Stomach (tissue), 9 donors: ENCODE measurements around the gene FLNC. TPM values are rescaled to one million over a fixed set of nuclear protein-coding genes. Genes with fewer than 3 reads are reported as not detected.
A peak's percentile ranks its signal among the peaks of the same experiment; 100 is the strongest.

Source experiments
- DNase-seq, 2 donors: peaks; one replicate each; pipeline versions ENCODE4 v3.0.0 to v3.0.0-alpha.2; 2013 to 2019
- H3K27ac ChIP-seq, 5 donors: fragments of 200-600 bp in 4 of 5; sonication (generic) in 4 of 5; one replicate each; pipeline ENCODE4 v1.5.1; 2013 to 2019; ENCODE audit warnings: mild to moderate bottlenecking in 1 of 5, moderate library complexity in 1 of 5
- H3K27me3 ChIP-seq, 3 donors: fragments of 200-600 bp; sonication (generic); one replicate each; pipeline ENCODE4 v1.5.1; 2017 to 2019; ENCODE audit warnings: mixed run types in 1 of 3
- H3K36me3 ChIP-seq, 4 donors: fragments of 200-600 bp; sonication (generic); 1 replicate in 3 of 4; 2 replicates in 1 of 4; pipeline ENCODE4 v1.5.1; 2016 to 2019
- H3K4me1 ChIP-seq, 4 donors: fragments of 200-600 bp; sonication (generic); one replicate each; pipeline ENCODE4 v1.5.1; 2016 to 2019
- H3K4me3 ChIP-seq, 4 donors: fragments of 200-600 bp; sonication (generic) in 3 of 4; one replicate each; pipeline ENCODE4 v1.5.1; 2016 to 2019; ENCODE audit warnings: mild to moderate bottlenecking in 1 of 4
- H3K9me3 ChIP-seq, 4 donors: fragments of 200-600 bp; sonication (generic); one replicate each; pipeline ENCODE4 v1.5.1; 2016 to 2019
- EP300 ChIP-seq: sonication (generic); formaldehyde crosslinking; IDR thresholded peaks from one replicate; pipeline ENCODE4 v1.6.1; 2017; ENCODE audit warnings: antibody characterized with exemption
- POLR2A ChIP-seq, 4 donors: fragments of 450-650 bp; IDR thresholded peaks; one replicate each; pipeline ENCODE4 v1.6.1; 2016; ENCODE audit warnings: antibody characterized with exemption in 4 of 4, control low read depth in 2 of 4, mild to moderate bottlenecking in 1 of 4, moderate library complexity in 1 of 4
- POLR2AphosphoS5 ChIP-seq, 3 donors: sonication (generic); formaldehyde crosslinking; IDR thresholded peaks; one replicate each; pipeline ENCODE4 v1.6.1; 2016; ENCODE audit warnings: antibody characterized with exemption in 3 of 3
- WGBS, 5 donors: extraction: QIAGEN DNeasy Blood & Tissue Kit in 3 of 5; methylation state at CpG; one replicate each; pipeline versions ENCODE4 v1.1.5 to v1.1.7; 2013 to 2018; 5-methylcytosine and 5-hydroxymethylcytosine counted together
- intact Hi-C: fragments of 100-400 bp; cut with DNase I; formaldehyde crosslinking; loops from one replicate; pipeline ENCODE4 v1.15.1; 2023; ENCODE audit warnings: low total_unique reads
- polyA plus RNA-seq, 3 donors: library from polyadenylated mRNA; stranded (reverse); fragments of 200-250 nt; gene quantifications; one replicate each; pipeline ENCODE4 v1.2.3, GENCODE V29; 2013
- total RNA-seq, 5 donors: library from RNA; depleted of rRNA; stranded (reverse); fragments of >200 nt; gene quantifications; one replicate each; pipeline versions ENCODE4 v1.1.0 to v1.2.3, GENCODE V29; 2014 to 2016
- TF ChIP-seq, protein P1 (sequence below), 7 experiments: fragments of 450-650 bp in 4 of 7; fragments of 200-600 bp in 3 of 7; sonication (generic) in 3 of 7; IDR thresholded peaks; one replicate each; pipeline ENCODE4 v1.5.1; 2016 to 2019; ENCODE audit warnings: antibody characterized with exemption in 7 of 7, control low read depth in 2 of 7, mild to moderate bottlenecking in 1 of 7
- donor health status: healthy with polysubstance abuse.
- donor health status: Bipolar disorder and iron deficiency.
- donor health status: healthy.

Gene FLNC
- total and polyA plus RNA-seq, 8 donors: 1.9 to 184 (median 46.6) TPM

DNA sequence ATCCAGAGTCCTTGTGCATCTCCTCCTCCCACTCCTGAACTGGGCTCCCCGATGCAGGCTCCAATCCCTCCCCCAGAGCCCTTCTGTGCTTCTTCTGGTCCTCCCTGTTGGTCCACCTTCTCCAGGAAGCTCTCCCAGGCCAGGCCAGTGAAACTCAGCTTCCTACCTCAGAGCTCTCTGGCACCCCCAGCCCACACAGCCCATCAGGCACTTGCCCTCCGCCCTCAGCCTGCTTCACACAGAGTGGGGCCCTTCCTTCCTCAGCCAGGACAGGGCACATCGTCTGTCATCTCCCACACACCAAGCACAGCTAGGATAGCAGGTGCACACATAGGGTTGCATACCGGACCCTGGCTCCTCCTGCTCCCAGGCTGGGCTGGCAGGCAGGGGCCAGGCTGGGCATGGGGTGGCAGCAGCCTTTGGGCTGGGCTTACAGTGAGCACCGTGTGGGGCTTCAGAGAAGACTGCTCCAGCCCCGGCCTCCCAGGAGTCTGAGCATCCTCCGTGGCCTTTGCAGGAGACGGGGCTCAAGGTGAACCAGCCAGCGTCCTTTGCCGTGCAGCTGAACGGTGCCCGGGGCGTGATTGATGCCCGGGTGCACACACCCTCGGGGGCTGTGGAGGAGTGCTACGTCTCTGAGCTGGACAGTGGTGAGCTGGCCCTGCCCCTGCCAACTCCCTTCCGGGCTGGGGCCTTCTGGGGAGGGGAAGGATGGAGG, 26.0 kb downstream of the FLNC start:
- DNase-seq: no peak
- Histone ChIP-seq H3K36me3 (peaks cover 0 to 64% (median 51%) of the 10 kb centered on the region in 4 donors), H3K4me1 (peaks cover 16 to 29% (median 23%) of the 10 kb centered on the region in 4 donors), H3K9me3 (no peaks in the 10 kb centered on the region), H3K27ac (peak overlapping the region in 1 of 5 donors; percentile 6), H3K27me3 (no peaks in the 10 kb centered on the region), H3K4me3 (no peak overlapping the region)
- WGBS, 5 donors: 75 to 92% (median 84%) methylated on average over 5 to 17 of the region's 17 CpGs
- TF ChIP-seq EP300 (no peak), POLR2AphosphoS5 (IDR thresholded peaks at IDR 0.05) (no peak), POLR2A (IDR thresholded peaks at IDR 0.05) (no peak)
- TF ChIP-seq, protein P1, sequence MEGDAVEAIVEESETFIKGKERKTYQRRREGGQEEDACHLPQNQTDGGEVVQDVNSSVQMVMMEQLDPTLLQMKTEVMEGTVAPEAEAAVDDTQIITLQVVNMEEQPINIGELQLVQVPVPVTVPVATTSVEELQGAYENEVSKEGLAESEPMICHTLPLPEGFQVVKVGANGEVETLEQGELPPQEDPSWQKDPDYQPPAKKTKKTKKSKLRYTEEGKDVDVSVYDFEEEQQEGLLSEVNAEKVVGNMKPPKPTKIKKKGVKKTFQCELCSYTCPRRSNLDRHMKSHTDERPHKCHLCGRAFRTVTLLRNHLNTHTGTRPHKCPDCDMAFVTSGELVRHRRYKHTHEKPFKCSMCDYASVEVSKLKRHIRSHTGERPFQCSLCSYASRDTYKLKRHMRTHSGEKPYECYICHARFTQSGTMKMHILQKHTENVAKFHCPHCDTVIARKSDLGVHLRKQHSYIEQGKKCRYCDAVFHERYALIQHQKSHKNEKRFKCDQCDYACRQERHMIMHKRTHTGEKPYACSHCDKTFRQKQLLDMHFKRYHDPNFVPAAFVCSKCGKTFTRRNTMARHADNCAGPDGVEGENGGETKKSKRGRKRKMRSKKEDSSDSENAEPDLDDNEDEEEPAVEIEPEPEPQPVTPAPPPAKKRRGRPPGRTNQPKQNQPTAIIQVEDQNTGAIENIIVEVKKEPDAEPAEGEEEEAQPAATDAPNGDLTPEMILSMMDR (IDR thresholded peaks at IDR 0.05): no peak
- intact Hi-C loops: no loop called here

DNA sequence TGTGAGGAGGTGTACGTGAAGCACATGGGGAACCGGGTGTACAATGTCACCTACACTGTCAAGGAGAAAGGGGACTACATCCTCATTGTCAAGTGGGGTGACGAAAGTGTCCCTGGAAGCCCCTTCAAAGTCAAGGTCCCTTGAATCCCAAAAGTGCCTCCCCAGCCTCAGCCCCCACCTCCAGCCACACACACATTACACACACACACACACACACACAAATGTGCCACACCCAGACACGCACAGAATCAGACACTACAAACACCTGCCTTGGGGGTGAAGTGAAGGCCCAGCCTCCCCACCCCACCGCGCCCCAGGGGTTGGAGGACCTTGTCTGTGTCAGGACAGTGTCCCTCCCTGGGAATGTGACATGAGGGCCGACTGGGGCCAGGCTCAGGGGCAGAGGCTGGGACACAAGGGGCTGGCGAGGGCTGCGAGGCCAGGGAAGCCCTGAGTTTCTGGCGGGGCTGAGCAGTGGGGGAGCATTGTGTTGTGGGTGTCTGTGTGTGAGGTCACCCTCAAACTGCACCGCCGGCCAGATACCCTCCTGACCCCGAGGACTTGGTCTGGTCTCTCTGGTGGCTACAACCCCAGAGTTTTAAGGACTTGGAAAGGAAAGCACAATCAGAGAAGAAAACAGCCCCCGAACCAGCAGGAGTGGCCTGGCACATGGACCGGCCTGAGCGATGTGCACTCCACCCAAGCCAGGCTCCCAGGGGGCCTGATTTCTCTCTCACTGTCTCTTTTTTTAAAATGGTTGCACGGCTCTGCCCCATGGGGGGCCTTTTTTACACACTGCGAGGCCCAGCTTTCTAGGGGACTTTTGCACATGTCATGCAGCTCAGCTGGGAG, 28.4 kb downstream of the FLNC start:
- Histone ChIP-seq H3K4me3 (no peak overlapping the region), H3K27me3 (no peaks in the 10 kb centered on the region), H3K36me3 (peaks cover 0 to 39% (median 27%) of the 10 kb centered on the region in 4 donors), H3K27ac (peak overlapping the region in 4 of 5 donors; percentile 18 to 88 (median 55)), H3K4me1 (peaks cover 21 to 44% (median 31%) of the 10 kb centered on the region in 4 donors), H3K9me3 (no peaks in the 10 kb centered on the region)
- TF ChIP-seq, protein P1 (IDR thresholded peaks at IDR 0.05): no peak
- TF ChIP-seq POLR2A (IDR thresholded peaks at IDR 0.05) (no peak), EP300 (no peak), POLR2AphosphoS5 (IDR thresholded peaks at IDR 0.05) (no peak)
- 56 to 79% (median 68%) methylated on average over 15 to 18 of the region's 18 CpGs for WGBS, 5 donors
- intact Hi-C loops: no loop called here
- DNase-seq: no peak

DNA sequence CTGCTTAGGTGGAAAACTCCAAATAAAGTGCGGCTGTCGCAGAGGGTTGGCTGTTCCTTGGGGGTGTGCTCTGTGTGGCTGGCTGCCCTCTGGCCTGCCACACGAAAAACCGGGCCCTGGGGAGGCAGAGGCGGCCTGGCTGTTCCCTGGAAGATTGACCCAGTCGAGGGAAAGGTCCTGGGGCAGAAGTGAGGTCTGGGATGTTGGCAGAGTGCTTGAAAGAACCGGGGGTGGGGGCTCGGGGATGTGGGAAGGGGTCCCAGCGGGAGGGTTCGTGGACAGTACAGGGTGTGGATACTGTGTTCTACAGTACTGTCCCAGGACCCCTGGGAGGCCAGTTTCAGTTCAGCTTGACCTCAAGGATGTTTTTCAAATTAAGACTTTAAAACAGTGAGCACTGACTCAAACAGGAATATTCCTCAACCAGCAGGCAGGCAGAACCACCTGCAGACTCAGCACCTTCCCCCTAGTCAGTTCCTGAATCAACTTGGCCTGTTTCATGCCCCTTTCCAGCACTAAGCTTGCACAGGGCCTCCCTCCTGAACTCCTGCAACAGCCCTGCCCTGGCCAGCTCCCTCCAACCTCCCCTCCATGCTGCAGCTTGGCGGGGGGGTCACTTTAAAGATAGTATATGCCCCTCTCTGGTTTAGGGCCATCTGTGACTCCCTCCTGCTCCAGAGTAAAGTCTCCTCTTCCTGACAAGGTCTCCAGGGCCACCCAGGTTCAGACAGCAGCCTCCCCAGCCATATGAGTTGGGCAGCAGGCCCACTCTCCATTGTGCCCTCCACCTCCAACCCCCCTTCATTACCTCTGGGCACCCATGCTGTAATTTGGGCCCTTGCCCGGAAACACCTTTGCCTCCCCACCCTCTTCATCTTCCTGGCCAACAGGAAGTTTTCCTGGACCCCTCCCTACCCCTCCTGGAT, 29.3 kb downstream of the FLNC start:
- TF ChIP-seq POLR2A (IDR thresholded peaks at IDR 0.05) (no peak), EP300 (no peak), POLR2AphosphoS5 (IDR thresholded peaks at IDR 0.05) (no peak)
- TF ChIP-seq, protein P1 (IDR thresholded peaks at IDR 0.05): no peak
- 30 to 66% (median 51%) methylated on average over 12 of the region's 12 CpGs for WGBS, 5 donors
- Histone ChIP-seq H3K4me1 (peaks cover 27 to 53% (median 38%) of the 10 kb centered on the region in 4 donors), H3K27me3 (no peaks in the 10 kb centered on the region), H3K27ac (peak overlapping the region in 4 of 5 donors; percentile 18 to 88 (median 55)), H3K36me3 (peaks cover 0 to 32% (median 19%) of the 10 kb centered on the region in 4 donors), H3K4me3 (no peak overlapping the region), H3K9me3 (no peaks in the 10 kb centered on the region)
- intact Hi-C loops: loop anchor here (10.0 kb wide), 1 partner anchor 125 kb away; the partner anchor contains the start of gene CALU
- peak in 1 of 2 donors; percentile 51 for DNase-seq
